ENCODE measurements around the gene C10orf88. TPM values are rescaled to one million over a fixed set of nuclear protein-coding genes. Genes with fewer than 3 reads are reported as not detected.
"Not testable (repeated sequence)": the region's sequence is repeated elsewhere in the genome, so short reads cannot be mapped to it uniquely, and the experiment has no call there.

C10orf88 gene
- total RNA-seq, 1 donor from 2014 or later: 8.2 TPM

- no peak for DNase-seq (ENCODE audit: low spot score)
These were observed 8.4 kb upstream of the C10orf88 start for GRCh38 chr10:122962405-122962804.

- DNase-seq (ENCODE audit: low spot score): no peak
These were observed 3.4 kb upstream of the C10orf88 start for GRCh38 chr10:122957474-122957873.

- DNase-seq (ENCODE audit: low spot score): no peak
These were observed 1.9 kb upstream of the C10orf88 start for GRCh38 chr10:122955892-122956291.

- no peak for DNase-seq (ENCODE audit: low spot score)
These were observed 664 bp upstream of the C10orf88 start for GRCh38 chr10:122954731-122955050.

GRCh38 chr10:122949296-122949695 lies 4.7 kb downstream of the C10orf88 start:
- no peak for DNase-seq (ENCODE audit: low spot score)

- DNase-seq (ENCODE audit: low spot score): no peak
These were observed 14.0 kb downstream of the C10orf88 start for GRCh38 chr10:122939856-122940543.

GRCh38 chr10:122939133-122939855 lies 14.7 kb downstream of the C10orf88 start:
- DNase-seq (ENCODE audit: low spot score): no peak

- DNase-seq (ENCODE audit: low spot score): no peak
These were observed 22.7 kb downstream of the C10orf88 start for GRCh38 chr10:122931088-122931906.

GRCh38 chr10:122930140-122930539 lies 23.9 kb downstream of the C10orf88 start:
- no peak for DNase-seq (ENCODE audit: low spot score)

GRCh38 chr10:122915700-122916099 lies 38.3 kb downstream of the C10orf88 start:
- no peak for DNase-seq (ENCODE audit: low spot score)

- no peak for DNase-seq (ENCODE audit: low spot score)
These were observed 42.0 kb downstream of the C10orf88 start for GRCh38 chr10:122911889-122912484.

GRCh38 chr10:122910310-122910709 lies 43.7 kb downstream of the C10orf88 start, which contains the start of gene FAM24A:
Gene FAM24A, plus strand, starts transcription at chr10:122910610. Its CDS starts 1,025 bp downstream, at chr10:122911635.
- no peak for DNase-seq (ENCODE audit: low spot score)

- DNase-seq (ENCODE audit: low spot score): not testable (repeated sequence)
These were observed 50.2 kb downstream of the C10orf88 start for GRCh38 chr10:122903861-122904260.

- no peak for DNase-seq (ENCODE audit: low spot score)
These were observed 59.6 kb downstream of the C10orf88 start for GRCh38 chr10:122894261-122894944.

- no peak for DNase-seq (ENCODE audit: low spot score)
These were observed 69.9 kb downstream of the C10orf88 start for GRCh38 chr10:122884166-122884565.

GRCh38 chr10:122882766-122883165 lies 71.3 kb downstream of the C10orf88 start:
- no peak for DNase-seq (ENCODE audit: low spot score)

Other genes with a start within 250 kb of the C10orf88 start
- gene CUZD1, start 108.4 kb downstream of the C10orf88 start, total RNA-seq: 0.51 TPM
- gene FAM24B, start 74.6 kb downstream of the C10orf88 start, total RNA-seq: 0.67 TPM
- gene FAM24A, start 43.6 kb downstream of the C10orf88 start, total RNA-seq: not detected
- 1.9 TPM for gene PSTK, start 26.2 kb upstream of the C10orf88 start, total RNA-seq
- 12.4 TPM for gene IKZF5, start 54.6 kb upstream of the C10orf88 start, total RNA-seq
- 20.0 TPM for gene ACADSB, start 54.8 kb upstream of the C10orf88 start, total RNA-seq
- gene HMX3, start 181.7 kb upstream of the C10orf88 start, total RNA-seq: not detected
- not detected for gene HMX2, start 193.9 kb upstream of the C10orf88 start, total RNA-seq
- gene BUB3, start 200.2 kb upstream of the C10orf88 start, total RNA-seq: 49.3 TPM